Jurkat, Clone E6-1 (cell line): ENCODE measurements around the gene APOLD1.
"Not testable (repeated sequence)": the region's sequence is repeated elsewhere in the genome, so short reads cannot be mapped to it uniquely, and the experiment has no call there.

Experiments
- DNase-seq: peaks from one replicate; pipeline ENCODE4 v3.0.0-alpha.2; 2011; ENCODE audit warnings: low read depth, low spot score
- H3K4me3 ChIP-seq: 2 replicates; pipeline ENCODE4 v1.5.1; 2011; ENCODE audit warnings: mild to moderate bottlenecking, low read length, control low read depth, moderate library complexity

APOLD1 gene

GRCh38 chr12:12779529-12779928 is 5.9 kb upstream of the APOLD1 start:
- no peak overlapping the region for H3K4me3 ChIP-seq
- no peak for DNase-seq

- no peak for DNase-seq
- H3K4me3 ChIP-seq: no peak overlapping the region
These were observed 1.3 kb upstream of the APOLD1 start for GRCh38 chr12:12784116-12784515.

GRCh38 chr12:12786351-12786705 is 869 bp downstream of the APOLD1 start:
- DNase-seq: no peak
- H3K4me3 ChIP-seq: peak overlapping the region; percentile 68

GRCh38 chr12:12786706-12787601 is 1.5 kb downstream of the APOLD1 start:
- peak; percentile 59 for DNase-seq
- H3K4me3 ChIP-seq: peak overlapping the region; percentile 68

- no peak overlapping the region for H3K4me3 ChIP-seq
- DNase-seq: no peak
These were observed 2.7 kb downstream of the APOLD1 start for GRCh38 chr12:12788131-12788530.

GRCh38 chr12:12788675-12789368 is 3.4 kb downstream of the APOLD1 start:
- DNase-seq: peak; percentile 79
- no peak overlapping the region for H3K4me3 ChIP-seq

GRCh38 chr12:12790956-12791355 is 5.5 kb downstream of the APOLD1 start:
- H3K4me3 ChIP-seq: no peak overlapping the region
- DNase-seq: no peak

GRCh38 chr12:12791756-12792369 is 6.4 kb downstream of the APOLD1 start:
- H3K4me3 ChIP-seq: no peak overlapping the region
- no peak for DNase-seq

- DNase-seq: no peak
- no peak overlapping the region for H3K4me3 ChIP-seq
These were observed 7.0 kb downstream of the APOLD1 start for GRCh38 chr12:12792421-12792820.

- DNase-seq: no peak
- H3K4me3 ChIP-seq: no peak overlapping the region
These were observed 9.2 kb downstream of the APOLD1 start for GRCh38 chr12:12794686-12795085.

GRCh38 chr12:12796171-12796570 is 10.7 kb downstream of the APOLD1 start:
- no peak overlapping the region for H3K4me3 ChIP-seq
- no peak for DNase-seq

- DNase-seq: no peak
- H3K4me3 ChIP-seq: no peak overlapping the region
These were observed 11.7 kb downstream of the APOLD1 start for GRCh38 chr12:12796928-12797793.

- H3K4me3 ChIP-seq: no peak overlapping the region
These were observed 12.3 kb downstream of the APOLD1 start for GRCh38 chr12:12797794-12798152.

GRCh38 chr12:12798480-12798879 is 13.0 kb downstream of the APOLD1 start:
- no peak for DNase-seq
- H3K4me3 ChIP-seq: no peak overlapping the region

More at GRCh38 chr12:12797794-12798152, 12.3 kb downstream of the APOLD1 start:
- no peak for DNase-seq

- no peak overlapping the region for H3K4me3 ChIP-seq
- no peak for DNase-seq
These were observed 13.9 kb downstream of the APOLD1 start for GRCh38 chr12:12799163-12799920.

- no peak overlapping the region for H3K4me3 ChIP-seq
- DNase-seq: no peak
These were observed 15.1 kb downstream of the APOLD1 start for GRCh38 chr12:12800406-12801180.

GRCh38 chr12:12801656-12802055 is 16.2 kb downstream of the APOLD1 start:
- DNase-seq, H3K4me3 ChIP-seq: not testable (repeated sequence)

- no peak overlapping the region for H3K4me3 ChIP-seq
- no peak for DNase-seq
These were observed 17.7 kb downstream of the APOLD1 start for GRCh38 chr12:12803186-12803585.
